ENCODE results near the gene NOTCH1.
A peak's percentile ranks its signal among the peaks of the same experiment; 100 is the strongest.
"Not testable (repeated sequence)": the region's sequence is repeated elsewhere in the genome, so short reads cannot be mapped to it uniquely, and the experiment has no call there.

The NOTCH1 gene

GRCh38 chr9:136564379-136564988 is 18.6 kb upstream of the NOTCH1 start:
- no peak for DNase-seq

DNA sequence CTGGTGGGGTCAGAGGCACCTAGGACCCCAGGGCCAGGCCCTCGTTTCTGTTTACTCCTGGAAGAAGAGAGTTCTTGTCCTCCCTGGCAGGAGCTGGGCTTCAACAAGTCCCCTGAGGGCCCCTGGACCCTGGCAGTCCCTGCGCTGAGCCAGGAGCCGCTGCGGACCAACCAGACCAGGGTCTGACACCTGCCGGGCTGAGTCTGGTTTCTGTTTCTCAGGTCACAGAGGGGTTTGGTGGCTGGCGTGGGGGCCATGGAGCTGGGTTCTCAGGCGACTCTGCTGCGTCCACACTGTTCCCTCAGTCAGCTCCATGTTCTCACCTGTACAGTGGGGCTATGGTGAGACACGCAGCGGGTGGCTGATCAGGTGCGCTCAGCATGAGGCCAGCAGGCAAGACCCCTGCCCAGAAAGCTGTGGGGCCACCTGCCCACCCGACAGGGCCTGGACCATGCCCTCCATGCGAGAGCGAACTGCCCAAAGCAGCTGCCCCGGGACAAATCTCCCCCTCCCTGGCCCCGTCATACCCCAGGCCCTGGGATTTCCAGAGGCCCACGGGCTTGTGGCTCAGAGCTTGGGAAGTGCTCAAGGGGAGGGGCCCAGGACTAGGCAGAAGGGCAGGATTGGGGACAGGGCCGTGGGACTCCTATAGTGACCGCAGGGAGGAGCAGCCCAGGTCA is 17.9 kb upstream of the NOTCH1 start:
- DNase-seq = no peak

DNA sequence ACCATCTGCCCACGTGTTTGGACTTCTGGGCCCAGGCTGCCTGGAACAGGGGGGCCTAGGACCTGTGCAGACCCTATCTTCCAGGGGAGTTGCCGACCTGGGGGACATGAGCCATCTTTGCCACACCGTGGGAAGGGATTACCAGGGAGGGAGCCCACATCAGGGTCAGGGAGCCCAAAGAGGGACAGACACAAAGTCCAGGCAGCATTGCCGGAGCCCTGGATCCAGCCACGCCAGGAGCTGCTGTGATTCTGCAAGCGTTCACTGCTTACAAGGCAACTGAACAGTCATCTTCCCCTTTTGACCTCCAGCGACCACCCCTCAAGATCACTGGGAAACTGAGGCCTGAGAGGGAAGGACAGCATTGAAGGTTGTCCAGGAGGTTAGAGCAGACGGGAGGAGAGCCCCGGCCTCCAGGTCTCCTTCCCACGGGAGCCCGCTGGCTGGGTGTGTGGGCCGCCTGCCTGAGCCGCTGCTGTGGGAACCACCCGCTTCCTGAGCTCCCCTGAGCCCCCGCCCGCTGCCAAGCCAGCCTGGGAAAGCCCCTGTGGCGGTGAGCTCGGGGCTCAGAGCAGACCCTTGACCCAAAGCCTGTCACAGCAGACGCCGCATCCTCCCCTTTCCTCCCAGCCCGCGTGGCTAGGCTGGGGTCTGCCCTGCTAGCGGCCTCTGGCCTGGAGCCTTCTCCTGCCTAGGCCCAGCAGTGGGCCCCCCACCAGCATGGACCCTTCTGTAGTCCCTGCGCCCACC is 17.1 kb upstream of the NOTCH1 start:
- no peak for DNase-seq

- DNase-seq = no peak
Measured at GRCh38 chr9:136561779-136562178, 15.9 kb upstream of the NOTCH1 start.

GRCh38 chr9:136560586-136560985 is 14.7 kb upstream of the NOTCH1 start:
- no peak for DNase-seq

- DNase-seq = not testable (repeated sequence)
Measured at GRCh38 chr9:136559371-136559770, 13.5 kb upstream of the NOTCH1 start.

DNA sequence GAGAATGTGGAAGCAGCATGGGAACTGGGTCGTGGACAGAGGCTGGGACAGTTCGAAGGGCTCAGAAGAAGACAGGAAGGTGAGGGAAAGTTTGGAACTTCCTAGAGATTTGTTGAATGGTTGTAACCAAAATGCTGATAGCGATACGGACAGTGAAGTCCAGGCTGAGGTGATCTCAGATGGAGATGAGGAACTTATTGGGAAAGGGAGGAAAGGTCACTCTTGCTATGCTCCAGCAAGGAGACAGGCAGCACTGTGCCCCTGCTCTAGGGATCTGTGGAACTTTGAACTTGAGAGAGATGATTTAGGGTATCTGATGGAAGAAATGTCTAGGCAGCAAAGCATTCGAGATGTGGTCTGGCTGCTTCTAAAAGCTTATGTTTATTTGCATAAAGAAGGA is 13.0 kb upstream of the NOTCH1 start:
- not testable (repeated sequence) for DNase-seq

GRCh38 chr9:136558373-136558772 is 12.5 kb upstream of the NOTCH1 start:
- no peak for DNase-seq

DNA sequence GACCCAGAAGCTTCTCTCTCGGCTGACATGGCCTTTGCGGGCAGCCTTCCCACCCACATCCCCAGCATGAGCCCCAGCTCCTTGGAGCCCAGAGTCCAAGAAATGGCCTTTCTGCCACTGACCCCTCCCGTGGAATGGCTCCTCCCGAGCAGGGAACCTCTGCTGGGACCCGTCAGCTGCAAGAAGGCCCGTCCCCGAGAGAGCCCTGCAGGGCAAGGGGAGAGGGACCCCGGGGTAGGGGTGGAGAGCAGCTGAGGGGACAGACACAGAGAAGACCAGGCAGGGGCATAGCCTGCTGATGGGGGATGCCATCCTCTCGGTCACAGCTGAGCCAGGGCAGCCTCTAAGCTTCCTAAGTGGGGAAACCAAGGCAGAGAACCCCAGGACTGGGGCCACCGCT is 11.2 kb upstream of the NOTCH1 start:
- no peak for DNase-seq

DNA sequence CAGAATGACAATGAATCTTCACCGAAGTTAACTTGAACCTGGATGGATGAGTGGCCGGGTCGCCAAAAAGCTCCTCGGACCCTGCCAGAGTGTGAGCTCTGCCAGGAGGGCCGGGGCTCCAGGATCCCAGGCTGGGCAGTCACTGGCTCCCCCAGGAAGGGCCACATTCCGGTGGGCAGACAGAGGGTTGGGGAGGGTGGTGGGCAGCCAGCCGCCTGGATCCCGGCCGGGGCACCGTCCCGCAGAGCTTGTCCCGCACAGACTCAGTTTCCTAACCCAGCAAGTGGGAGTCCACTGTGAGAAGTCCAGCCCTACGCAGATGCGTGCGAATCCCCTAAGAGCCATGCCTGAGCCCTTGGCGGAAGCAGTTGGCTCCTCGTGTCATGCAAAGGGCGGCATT is 10.3 kb upstream of the NOTCH1 start:
- DNase-seq = no peak

DNA sequence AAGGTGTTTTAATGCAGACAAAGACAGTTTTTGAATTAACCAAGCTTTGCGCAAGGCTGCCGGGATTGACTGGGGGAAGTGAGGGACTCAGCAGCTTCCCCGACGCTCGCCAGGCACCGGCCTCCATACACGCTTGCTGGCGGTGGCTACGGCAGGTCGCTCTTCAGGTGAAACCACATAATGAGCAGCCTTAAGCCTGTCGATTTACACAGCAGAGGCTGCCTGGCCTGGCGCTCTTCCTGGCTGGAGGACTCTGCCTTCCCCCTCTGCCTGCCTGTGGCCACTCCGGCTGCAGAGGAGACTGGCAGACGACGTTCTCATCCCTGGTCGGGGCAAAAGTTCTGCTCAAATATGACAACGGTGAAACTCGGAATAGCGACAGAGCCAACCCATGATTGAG is 9.0 kb upstream of the NOTCH1 start:
- DNase-seq = no peak

DNA sequence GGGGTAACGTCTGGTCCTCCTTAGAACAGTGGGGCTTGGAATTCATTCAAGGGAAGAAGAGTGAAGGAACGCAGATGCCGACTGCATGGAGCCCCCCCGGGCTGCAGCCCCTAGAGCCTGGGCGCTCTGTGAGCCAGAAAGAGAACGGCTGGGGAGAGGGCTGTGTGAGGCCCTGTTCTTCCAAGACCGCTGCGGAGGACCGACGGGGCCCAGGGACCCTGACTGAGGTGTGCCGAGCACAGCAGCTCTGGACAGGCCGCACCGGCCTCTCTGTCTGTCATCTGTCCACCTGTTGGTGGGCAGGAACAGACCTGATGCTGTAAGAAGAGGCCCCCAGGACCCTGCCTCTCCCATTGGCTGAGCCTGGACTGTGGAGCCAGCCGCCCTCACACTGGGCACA is 7.7 kb upstream of the NOTCH1 start:
- DNase-seq = no peak

DNA sequence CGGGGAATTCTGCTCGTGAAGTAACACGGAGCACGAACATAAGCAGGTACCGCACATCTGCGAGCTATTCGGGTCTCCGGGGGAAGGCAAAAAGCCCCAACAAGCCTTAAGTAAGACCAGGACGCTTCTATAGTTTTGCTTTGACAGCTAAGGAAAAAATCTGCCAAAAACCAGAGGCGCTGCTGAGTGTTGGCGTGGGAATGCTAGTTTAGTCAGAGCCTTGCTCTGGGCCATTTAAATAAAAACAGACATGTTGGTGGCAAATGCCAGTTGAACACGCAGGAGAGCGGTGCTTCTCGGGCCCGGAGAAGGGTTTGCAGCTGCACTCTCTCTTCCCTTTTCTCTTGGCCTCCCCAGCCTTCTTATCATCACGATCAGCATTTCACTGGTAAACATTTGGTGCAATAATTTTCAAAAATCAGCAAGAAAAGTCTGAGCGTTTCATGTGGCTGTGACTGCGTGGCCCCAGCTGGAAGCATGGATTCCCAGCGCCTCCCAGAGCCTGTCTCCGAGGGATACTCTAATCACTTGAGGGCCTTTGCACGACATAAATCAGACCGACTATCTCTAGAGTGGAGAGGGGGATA is 6.4 kb upstream of the NOTCH1 start:
- peak in 1 of 2 experiments; percentile 29 for DNase-seq

DNA sequence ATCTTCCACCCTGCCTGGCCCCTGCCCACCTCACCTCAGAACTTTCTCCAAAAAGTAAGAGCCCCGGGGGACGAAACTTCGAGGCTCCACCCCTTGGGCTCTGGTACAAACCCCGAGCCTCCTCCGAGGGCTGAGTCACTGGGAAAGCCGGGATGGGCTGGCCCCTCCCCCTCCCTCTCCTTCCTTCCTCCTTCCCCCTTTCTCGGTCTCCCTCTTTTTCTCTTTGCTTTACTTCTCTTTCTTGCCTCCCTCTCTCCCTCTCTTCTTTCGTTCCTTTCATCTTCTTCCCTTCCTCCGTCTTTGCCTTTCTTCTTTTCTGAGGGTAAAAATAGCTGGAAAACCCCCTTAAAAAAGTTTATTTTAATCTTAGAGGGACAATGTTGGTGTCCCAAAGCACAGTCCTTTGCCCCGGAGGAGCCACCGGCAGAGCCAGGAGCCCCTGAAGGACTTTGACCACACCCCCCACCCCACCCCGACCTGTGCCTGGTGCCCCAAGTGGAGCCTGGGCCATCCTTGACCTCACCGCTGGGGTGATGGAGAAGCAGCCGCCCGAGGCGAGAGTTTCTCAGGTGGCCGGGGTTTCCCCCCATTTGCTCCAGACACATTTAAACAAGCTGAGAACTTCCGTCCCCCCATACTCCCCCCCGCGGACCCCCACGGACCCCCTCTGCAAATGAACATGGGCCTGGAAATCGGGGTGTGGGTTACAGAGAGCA is 5.7 kb upstream of the NOTCH1 start:
- no peak for DNase-seq

- DNase-seq = no peak
Measured at GRCh38 chr9:136550439-136551289, 4.8 kb upstream of the NOTCH1 start.

DNA sequence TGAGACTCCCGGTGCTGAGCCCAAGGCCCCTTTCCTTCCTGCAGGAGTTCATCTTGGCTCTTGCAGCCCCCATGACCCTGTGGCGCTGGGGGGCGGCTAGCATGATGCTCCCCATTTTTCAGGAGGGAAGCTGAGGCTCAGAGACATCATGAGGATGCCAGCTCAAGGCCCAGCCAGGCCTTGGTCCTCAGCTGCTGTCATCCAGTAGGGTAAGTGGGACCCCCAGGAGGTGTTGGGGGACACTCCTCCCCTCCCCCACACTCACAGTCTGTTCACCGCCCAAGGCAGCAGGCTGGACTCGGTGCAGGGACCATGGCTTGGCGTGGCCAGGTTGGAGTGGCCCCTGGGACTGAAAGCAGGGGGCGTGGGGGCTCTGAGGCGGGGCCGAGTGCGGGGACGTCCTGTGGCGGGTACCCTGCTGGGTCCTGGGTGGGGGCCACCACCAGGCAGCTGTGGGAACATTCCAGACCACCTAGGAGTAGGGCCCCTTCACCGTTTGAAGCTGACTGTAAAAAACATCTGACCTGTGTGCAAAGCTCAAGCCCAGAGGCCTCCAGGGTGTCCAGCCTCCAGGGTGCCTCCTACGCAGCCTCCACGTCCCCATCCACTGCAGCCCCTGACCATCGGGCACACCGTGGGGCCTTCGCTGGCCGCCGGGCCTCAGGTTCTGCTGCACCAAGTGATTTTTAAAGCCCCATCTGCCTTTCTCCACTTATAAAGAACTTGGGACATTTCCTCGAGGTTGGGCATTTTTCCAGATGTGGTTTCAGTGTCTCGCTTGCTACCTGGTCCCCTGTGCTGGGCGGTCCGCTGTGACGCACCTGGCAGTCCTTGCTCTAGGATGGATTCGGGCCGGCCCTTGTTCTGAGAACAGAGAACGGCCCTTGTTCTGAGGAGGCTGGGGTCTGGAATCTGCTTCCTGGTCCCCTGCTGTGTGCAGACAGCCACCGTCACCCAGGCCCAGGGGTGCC is 3.4 kb upstream of the NOTCH1 start:
- DNase-seq = no peak

DNA sequence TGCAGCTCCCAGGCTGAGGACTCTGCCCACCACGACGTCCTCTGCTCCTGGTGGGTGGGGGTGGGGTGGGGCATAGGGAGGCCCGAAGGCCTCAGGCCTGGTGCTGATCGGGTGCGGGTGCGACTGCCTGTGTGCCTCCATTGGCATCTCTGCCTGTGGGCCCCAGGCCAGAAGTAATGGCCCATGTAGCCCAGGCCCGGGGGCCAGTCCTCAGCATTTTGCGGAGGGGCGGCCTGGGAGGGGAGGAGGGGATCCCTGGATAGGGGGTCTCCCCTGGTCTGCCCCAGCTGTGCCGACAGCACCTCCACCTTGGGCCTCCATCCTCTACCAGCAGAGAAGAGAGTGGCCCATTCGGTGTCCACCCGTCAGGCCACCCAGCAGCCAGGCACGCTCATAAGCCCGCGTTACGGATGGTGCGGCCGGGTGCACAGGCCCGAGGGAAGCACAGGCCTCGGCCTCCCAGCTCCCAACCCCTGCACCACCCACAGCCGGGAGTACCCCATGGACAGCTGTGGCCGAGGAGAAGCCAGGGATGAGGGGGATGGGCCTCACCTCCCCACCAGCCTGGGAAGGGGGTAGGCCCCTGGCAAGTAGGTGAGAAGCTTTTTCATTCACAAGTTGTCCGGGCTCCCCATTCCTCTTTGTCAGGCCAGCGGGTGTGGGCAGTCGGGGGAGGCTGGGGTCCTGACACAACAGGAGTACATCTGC is 1.8 kb upstream of the NOTCH1 start:
- DNase-seq = no peak

- DNase-seq = peak; percentile 57 to 69
Measured at GRCh38 chr9:136546697-136547501, 1.1 kb upstream of the NOTCH1 start.

DNA sequence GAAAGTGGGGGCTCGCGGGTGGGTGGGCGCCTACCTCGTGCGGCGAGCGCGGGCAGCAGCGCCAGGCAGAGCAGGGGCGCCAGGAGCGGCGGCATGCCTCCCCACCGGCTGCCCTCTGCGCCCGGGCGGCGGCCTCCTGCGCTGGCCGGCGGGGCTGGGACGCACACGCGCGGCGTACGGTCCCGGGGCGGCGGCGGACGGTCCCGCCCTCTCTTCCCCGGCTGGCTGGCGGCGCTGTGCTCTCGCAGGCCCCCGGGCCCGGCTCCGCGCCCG is 220 bp downstream of the NOTCH1 start:
- no peak for DNase-seq

Measured in activated CD4-positive, alpha-beta T cell treated with anti-CD3 and anti-CD28 coated beads, Interleukin-2, amount 50 U/mL, for 48 hours (primary cell).